CD4-positive, alpha-beta T cell treated with Interleukin-17A for 4 hours (primary cell): ENCODE data around the gene PRKG1.

Source experiments
- DNase-seq: peaks from one replicate; pipeline ENCODE4 v3.0.0-alpha.2; 2020; ENCODE audit warnings: mixed read lengths

PRKG1 gene

DNA sequence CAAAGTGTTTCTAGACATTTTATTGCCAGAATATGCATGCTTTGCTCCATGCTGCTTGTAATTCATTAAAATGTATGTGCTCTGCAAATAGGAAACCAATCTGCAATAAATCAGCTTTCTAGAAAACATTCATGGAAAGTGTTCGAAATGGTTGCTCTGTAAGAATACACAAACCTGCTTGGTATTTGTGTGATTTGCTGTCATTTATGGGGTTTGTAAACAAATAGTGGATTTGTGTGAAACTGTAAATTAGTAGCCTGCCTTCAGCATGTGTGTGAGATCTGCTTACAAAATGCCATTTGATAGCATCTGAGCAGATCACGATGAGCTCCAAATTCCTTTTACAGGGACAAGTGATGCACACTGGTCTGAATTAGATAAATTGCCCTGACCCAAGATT is 844.2 kb downstream of the PRKG1 start:
- DNase-seq: no peak

DNA sequence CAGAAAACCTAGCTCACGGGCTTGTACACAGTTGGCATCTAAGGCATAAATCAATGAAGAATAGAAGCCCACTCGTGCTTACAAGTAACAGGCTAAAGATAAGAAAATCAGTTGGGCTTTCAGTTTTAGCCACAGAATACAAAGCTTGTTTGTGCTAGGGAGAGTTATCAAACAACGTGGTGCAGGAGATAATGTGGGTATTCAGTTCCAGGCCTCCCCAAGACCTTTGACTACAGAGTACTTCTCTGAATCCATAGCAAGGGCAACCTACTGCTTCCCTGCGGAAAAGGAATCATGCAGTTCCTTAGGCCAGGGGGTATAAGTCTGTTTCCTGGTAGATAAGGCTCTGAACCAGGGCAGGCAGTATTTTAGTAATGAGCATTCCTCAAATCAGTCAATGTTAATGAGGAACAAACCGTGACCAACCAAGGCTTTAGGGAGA is 844.6 kb downstream of the PRKG1 start:
- no peak for DNase-seq

DNA sequence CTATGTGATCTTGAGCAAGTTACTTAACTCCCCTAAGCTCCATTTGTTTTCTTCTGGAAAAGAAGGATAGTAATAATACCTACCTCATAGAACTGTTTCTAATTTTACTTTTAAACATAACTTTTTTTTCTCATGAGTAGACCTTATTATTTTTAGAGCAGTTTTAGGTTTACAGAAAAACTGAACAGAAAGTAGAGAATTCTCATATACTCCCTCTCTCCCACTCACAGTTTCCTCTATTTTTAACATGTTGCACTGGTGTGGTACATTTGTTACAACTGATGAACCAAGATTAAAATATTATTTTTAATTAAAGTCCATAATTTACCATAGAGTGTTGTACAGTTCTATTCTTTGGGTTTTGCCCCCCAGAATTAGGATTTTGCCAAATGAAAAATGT is 846.4 kb downstream of the PRKG1 start:
- DNase-seq: no peak

DNA sequence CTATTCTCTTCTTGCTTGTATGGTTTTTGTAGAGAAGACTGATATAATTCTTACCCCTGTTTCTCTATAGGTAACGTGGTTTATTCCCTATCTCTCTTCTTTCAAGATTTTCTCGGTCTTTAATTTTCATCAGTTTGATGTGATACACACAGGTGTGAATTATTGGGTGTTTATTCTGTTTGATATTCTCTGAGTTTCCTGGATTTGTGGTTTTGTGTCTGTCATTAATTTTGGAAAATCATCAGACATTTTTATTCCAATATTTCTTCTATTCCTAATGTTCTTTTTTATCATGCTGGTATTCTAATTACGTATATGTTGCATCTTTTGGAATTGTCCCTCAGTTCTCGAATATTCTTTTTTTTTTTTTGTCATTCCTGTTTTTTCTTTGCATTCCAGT is 850.1 kb downstream of the PRKG1 start:
- DNase-seq: no peak

DNA sequence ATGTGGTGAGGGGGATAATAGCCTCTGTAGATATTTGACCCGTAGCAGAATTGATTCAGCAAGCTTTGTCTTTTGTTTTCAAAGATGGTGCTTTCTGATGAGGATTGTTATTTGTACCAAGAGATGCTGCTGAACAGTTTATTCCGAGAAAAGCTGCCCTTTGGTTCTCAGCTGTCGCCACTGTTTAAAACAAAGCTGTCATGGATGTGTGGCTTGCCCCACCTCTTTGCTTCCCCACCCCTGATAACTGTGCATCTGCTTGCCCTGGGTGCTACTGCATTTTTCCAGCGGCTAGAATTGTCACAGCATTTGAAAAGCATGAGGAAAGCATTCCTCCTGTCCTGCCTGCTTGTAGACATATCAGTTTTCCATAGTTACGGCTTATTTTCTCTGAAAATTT is 852.0 kb downstream of the PRKG1 start:
- DNase-seq: no peak

DNA sequence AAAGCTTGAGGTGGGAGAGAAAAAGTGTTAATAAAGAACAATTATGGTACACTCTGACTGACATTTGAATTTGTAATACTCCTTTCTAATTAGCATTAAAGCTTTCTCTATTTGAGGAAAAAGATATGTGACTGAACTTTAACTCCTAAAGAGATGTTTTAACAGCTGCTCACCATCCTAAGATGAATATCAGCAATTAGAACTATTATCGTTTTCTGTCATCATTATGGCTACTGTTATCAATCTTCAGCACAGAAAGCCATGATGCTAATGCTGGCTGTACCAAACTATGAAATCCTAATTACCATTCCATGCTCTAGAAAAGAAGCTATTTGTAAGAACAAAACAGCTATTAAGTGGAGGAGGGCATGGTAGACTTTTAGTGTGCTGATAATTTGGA is 853.9 kb downstream of the PRKG1 start:
- DNase-seq: no peak

DNA sequence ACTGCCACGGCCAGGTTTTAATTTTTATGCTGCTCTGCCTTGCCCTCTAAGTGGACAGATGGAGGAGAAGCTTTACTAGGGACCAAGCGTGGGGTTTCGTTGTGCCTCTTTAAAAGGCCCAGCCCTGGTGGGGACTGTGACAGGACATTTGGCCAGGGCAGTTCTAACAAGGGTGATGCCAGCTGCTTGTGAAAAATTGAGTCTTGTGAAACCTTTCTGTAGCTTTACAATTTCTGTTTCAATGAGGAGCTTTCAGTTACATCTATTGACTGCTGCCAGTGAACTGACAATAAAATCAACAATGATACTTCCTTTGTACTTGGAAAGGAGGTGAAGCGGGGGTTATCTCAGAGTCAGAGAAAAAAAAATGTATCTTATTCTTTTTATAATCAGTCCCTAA is 858.2 kb downstream of the PRKG1 start:
- no peak for DNase-seq

DNA sequence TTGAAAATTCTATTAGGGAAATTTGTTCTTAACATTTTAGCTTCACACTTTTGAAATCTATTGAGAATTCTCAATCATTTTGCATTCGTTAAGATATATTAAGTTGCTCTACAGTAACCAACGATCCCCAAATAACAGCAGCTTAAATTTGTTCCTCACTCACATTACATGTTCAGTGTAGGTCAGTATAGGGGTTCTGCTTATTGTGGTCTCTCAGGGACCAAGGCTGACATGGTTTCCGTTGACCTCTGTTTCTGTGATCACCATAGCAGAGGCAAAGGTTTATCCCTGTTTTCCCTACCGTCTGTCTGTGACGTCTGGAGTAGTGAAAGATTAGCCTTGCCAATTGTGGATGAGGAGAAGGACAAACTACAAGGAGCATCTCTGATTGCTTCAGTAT is 860.1 kb downstream of the PRKG1 start:
- no peak for DNase-seq

DNA sequence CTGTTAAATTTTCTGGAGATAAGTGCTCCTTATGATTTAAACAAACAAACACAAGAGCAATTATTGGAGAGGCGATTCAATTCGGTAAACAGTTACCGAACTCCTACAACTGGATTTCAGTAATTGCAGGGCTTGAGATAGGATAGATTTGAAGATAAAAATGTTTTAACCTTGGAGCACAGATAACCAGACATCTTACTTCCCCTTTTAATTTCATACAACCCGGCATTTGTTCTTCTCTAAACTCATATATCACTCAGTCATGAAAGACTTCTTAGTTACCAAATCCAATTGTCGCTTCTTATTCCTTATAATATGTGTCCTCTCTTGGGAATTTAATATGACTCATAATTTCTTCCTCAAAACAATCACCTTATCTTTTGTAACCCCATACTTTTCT is 861.1 kb downstream of the PRKG1 start:
- DNase-seq: no peak

DNA sequence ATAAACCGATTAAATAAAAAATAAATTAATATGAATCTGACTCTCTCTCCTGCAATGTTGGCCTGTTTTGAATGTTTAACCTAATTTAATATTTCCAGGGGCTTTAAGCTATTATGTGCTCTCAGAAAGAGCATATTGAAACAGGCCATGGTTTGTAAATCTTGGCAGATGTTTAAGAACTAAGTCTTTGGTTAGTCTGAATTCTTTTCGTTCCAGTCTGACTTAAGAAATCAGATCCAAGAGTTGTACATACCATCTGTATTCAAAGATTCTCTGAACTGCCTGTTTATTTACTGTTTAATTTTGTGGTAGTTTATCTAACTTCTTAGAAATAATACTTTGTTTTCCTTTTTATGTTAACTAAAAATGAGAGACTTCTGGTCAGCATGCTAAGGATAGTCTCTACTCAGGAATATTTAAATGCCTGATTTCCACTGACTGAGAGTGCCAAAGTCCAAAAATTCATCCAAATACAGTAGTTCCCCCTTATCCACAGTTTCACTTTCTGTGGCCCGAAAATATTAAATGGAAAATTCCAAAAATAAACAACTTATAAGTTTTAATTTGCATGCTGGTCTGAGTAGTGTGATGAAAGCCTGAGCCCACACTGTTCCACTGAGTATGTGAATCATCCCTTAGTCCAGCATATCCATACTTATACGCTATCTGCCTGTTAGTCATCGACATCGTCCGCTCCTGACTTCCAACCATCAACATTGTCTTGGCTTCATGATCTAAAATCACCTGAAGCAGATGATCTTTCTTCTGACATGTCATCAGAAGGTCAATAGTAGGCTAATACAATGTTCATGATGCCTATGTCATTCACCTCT is 863.2 kb downstream of the PRKG1 start:
- DNase-seq: no peak

DNA sequence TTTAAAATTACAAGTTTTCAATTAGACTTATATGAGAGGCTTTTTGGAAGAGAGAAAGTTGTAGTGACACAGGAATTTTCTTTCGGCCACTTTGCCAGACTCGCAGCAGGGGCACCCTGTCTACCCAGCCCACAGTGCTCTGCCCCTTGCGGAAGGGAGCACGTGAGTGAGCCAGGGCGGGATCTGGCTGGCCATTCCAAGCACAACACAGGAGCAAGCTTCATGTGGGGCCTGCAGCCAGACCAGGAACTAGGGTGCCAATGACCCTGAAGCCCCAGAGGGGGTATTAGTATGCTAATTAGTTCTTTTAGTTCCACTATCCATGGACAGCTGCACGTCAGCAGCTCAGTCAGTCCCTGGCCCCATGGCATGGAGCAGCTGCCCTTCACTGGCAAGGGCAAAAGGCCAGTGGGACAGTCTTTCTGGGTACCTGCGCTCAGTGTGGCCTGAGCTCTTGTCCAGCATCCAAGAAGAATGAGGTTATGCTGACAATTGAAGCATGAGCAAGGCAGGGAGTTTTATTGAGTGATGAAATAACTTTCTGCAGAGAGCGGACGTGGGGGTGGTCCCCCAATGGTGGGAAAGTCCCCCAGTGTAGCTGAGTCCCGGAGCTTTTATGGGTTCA is 876.2 kb downstream of the PRKG1 start:
- no peak for DNase-seq

DNA sequence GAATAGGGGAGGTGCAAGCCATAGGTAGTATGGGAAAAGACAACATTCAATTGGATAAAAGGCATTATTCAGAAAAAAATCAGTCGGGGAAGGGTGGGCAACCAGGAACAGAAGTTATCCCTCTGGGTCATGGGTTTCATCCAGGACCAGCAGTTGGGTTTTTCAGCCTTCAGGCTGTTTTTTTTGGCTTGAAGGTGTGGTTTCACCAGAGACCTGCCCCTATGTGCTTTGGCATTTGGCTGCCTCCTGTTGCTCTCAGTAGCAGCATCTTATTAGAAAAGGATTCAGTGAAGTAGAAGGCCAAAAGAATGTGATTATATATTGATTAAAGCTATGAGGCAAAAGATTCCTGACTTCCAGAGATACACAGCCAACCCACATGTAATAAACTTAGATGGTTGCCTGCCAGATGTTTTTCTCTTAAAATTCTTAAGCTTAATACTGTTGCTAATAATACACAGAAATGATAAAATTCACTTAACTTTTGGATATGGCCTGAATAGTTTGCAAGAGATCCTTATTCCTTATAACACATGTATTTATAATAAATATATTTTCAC is 876.8 kb downstream of the PRKG1 start:
- no peak for DNase-seq

DNA sequence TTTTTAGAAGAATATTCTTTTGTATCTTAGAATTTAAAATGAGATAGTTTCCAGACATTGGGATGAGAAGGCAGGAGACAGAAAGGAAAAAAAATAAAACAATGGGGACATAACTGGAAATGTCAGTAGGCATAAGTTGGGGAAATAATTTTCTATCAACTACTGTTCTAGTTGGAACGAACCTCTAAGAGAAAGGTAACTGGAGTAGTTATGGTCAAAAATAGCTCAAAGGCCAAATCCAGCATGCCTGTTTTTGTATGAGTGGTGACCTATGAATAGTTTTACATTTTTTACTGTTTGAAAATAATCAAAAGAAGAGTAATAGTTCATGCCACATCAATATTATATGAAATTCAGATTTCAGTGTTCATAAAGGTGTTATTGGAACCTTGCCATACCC is 877.3 kb downstream of the PRKG1 start:
- DNase-seq: no peak

DNA sequence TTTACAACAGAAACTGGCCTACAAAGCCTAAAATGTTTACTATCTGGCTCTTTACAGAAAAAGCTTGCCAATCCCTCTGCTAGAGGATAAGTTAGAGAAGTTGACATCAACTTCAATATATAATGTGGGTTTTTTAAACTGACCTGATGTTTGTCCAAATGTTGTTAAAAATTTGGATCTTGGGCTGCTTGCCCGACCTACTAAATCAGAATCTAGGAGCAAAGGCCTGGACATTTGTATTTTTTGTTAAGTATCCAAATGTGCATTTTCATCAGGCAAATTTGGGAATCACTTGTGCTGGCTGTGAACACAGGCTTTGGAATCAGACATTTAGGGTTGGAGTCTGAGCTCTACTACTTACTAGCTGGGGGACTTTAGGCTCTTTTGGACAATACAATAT is 877.8 kb downstream of the PRKG1 start:
- DNase-seq: no peak

DNA sequence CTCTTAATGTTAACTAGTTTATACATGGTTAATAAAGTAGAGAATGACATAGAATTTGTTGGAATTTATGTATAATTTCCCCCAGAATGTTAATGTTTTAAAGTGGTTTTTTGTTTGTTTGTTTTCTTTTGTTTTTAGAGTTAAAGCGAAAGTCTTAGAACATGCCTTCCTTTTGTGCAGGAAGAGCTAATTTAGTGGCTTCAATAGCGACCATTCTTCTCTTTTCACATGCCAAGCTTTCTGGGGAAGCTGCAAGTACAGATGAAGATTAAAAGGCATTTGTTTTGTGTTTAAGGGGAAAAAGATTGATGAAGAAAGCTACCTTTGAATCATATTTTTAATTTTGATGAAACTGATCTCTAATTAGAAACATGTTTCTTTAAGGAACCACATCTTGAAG is 881.4 kb downstream of the PRKG1 start:
- no peak for DNase-seq

DNA sequence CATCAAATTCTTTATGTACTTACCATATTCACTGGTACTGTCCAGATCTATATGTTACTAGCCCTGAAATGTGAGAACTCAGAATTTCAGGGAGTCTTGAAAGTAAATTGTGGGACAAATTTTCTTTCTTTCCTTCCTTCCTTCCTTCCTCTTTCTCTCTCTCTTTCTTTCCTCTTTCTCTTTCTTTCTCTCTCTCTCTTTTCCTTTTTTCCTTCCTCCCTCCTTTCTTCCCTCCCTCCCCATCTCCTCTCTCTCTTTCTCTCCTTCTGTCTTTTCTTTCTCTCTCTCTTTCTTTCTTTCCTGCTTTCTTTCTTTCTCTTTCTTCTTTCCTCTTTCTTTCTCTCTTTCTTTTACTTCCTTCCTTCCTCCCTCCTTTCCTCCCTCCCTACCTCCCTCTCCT is 882.5 kb downstream of the PRKG1 start:
- DNase-seq: no peak

DNA sequence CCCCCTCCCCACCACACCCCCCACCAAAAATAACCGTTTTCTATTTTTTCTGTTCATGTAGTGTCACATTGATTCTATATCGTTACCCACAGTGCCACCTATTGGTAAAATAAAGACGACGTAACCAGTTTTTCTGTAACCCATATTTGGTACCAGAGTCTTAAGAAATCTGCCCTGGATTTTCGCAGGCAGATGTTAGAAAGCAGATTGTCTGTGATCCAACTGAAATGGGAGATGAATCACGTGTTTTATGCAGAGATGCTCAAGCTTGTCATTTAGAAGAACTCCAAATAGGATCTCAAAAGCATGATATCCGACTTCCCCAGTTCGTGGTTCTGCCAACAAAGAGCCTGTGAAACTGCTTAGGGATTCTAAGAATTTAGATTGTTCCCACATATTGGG is 886.2 kb downstream of the PRKG1 start:
- DNase-seq: no peak

DNA sequence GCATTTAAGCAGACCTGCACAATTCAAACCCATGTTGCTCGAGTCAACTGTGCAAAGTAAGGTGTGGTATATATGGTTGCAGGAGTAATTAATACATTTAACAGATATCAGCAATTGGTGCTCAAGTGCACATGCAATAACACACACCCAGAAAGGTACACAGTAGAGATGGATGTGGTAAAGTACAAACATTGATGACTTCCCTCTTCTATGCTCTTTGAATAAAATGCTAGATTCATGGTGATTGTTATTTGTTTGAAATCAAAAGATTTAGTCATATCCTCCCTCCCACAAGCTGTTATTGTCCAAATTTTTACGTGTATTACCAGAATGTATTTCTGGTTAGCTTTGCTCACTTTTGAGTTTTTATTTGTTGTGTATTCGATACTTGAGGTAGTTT is 887.1 kb downstream of the PRKG1 start:
- no peak for DNase-seq

DNA sequence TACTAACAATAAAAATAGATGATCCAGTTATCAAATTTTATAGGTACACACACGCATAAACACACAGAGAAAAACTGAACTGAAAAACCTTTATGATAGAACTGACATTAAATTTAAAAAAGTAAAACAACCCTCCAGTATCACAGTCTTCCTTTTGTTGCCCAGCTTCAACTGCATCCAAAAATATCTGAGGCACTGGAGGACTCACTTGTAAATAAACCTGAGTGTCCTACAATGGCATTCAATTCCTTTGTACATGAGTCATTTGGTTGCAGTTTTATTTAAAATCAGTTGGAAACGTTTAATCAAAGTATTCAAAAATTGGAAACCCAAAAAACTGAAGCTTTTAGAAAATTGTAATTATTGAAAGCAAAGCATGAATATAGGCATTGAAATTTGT is 890.3 kb downstream of the PRKG1 start:
- no peak for DNase-seq

DNA sequence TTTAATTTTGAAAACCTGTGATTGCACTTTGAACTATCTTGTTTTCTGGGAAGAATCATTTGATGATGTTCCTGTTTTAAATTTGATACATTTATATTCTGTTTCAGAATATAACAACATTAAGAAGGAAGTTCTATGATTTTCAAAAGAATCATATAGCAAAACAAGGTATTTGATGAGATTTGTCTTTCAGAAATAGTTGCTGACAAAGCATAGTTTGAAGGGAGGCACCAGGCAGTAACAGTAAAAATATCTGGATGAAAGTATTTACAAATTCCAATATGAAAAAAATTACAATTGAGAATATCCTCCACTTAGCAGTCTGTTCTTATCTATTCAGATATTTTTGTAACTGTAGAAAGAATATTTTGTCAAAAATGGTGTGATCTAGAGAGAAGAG is 891.2 kb downstream of the PRKG1 start:
- no peak for DNase-seq

DNA sequence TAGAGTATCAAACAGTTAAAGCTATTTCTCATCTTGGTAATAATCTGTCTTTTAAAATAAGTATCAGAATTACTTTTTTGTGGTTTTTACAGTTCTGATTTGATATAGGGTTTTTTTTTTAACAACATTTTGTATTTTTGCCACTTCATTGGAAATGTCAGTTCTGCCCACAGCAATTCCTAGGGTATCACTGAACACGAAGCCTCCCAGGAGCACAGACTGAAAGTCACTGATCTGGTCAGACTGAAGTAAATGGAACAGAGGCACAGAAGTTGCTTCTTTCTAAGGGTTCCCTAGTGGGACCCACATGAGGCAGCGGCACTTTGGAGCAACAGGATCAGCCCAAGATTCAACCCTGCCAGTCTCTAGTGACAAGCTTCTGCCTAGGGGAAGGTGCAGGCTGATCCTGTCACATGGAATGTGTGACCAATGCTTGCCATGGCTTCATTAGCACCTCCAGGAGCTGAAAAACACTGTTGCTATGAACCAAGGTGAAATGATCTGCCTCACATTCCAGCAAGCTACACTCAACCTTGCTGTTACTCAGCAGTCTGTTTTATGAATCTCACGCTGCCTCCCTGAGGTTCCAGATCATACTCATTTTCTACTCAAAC is 898.6 kb downstream of the PRKG1 start:
- DNase-seq: no peak

DNA sequence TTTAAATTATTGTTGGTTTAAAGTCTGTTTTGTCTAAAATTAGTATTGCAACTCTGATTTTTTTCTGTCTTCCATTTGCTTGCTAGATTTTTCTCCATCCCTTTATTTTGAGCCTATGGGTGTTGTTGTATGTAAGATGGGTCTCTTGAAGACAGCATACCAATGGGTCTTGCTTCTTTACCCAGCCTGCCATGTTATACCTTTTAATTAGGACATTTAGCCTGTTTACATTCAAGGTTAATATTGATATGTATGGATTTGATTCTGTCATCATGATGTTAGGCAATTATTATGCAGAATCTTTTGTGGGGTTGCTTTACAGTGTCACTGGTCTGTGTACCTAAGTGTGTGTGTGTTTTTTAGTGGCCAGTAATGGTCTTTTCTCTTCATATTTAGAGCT is 906.5 kb downstream of the PRKG1 start:
- DNase-seq: no peak

DNA sequence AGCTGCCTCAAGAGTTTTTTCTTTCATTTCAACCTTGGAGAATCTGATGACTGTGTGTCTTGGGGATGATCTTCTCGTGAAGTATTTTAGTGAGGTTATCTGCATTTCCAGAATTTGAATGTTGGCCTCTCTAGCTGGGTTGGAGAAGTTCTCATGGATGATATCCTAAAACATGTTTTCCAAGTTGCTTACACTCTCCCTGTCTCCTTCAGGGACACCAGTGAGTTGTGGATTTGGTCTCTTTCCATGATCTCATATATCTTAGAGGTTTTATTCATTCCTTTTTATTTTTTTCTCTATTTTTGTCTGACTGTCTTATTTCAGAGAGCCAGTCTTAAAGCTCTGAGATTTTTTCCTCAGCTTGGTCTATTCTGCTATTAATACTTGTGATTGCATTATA is 907.4 kb downstream of the PRKG1 start:
- no peak for DNase-seq

DNA sequence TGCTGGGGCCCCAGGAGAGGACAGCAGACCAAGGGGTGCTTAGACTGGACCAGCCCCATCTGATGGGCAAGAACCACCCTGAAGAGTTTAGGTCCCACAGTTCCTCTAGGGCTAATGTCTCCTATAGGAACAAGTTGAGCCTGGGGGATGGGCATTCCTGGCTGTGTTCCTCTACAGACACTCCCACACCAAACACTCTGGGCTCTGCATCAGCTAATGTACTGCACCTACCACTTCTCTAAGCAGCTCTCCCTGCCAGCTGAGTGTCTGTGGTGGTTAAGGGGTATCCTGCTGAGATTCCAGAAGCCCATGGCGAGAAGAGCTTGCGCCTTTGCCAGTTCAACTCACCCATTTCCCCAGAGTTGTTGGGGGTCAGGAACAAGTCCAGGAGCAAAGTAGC is 909.2 kb downstream of the PRKG1 start:
- no peak for DNase-seq
